Measurements from ENCODE around the gene ZNF716. TPM values are rescaled to one million over a fixed set of nuclear protein-coding genes. Genes with fewer than 3 reads are reported as not detected.

ZNF716 gene
- total RNA-seq (2022; extraction: Qiagen RNA extraction), result not detected in 5 replicates

DNA sequence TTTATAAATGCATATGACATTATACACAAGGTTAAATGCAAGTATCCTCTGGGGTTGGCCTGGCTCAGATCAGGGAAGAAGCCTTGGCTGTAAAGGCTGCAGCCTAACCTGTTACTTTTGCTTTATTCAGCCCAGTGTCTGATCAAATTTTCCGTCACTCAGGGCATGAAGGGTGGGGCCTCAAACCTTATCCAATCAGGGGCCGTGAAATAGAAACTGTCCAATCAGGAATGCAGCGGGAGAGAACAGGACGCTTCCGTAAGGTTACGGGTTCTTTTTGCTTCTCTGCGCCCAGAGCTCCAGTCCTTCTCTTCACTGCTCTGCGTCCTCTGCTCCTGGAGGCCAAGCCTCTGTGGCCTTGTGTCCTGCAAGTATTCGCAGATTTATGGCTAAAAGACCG is at the start of gene ZNF716:
TSS of gene ZNF716 (plus strand) at position 274 of the 400 bp plus-strand sequence. CDS start at position 386, 112 bp downstream.

Measured in A549 treated with Mapracorat at 1 μM for 4 hours (cell line).